K562 (cell line): ENCODE data around the gene TMEM123. TPM values are rescaled to one million over a fixed set of nuclear protein-coding genes. Genes with fewer than 3 reads are reported as not detected.

Source experiments
- ATAC-seq: fragments of 200-7000 bp; cut with Tn5 transposase; 3 replicates; pipeline ENCODE4 v1.9.1; 2020; ENCODE audit warnings: moderate library complexity
- BruUV-seq: library from RNA; stranded (reverse); fragments of 400-500 nt; replicated peaks from 2 replicates; lab custom pipeline; 2021; lab: Mats Ljungman, UMichigan
- CTCF ChIA-PET: fragments of 300-600 bp; formaldehyde crosslinking; extraction: SDS; loops from one replicate; lab custom pipeline; 2021; ENCODE audit warnings: low intra/inter-chr PET ratio; lab: Yijun Ruan, JAX
- POLR2A ChIA-PET: fragments of 300-600, 350-650 bp; sonication (Branson Sonifier 250); formaldehyde crosslinking; extraction: SDS; loops from one replicate; lab custom pipeline; 2021; ENCODE audit warnings: antibody characterized with exemption, inconsistent platforms; lab: Yijun Ruan, JAX
- DNase-seq, 4 experiments: peaks; one replicate each; pipeline versions ENCODE4 v3.0.0 to v3.0.0-alpha.2; 2011 to 2018; ENCODE audit warnings: low spot score in 3 of 4, mixed read lengths in 3 of 4; ENCODE audit errors: extremely low read depth in 1 of 4
- FAIRE-seq: peaks from 2 replicates; lab custom pipeline; 2011; peaks lifted over from hg19 to GRCh38; lab: Jason Lieb, UNC
- H2AFZ ChIP-seq: 2 replicates; pipeline ENCODE4 v1.6.0; 2011; ENCODE audit warnings: low read depth, low read length, control low read depth, inconsistent platforms
- H3K27ac ChIP-seq: fragments of 200-600 bp; 3 replicates; pipeline ENCODE4 v1.8.0; 2011; ENCODE audit warnings: low read depth, mild to moderate bottlenecking, control low read depth, inconsistent platforms, low read length, moderate library complexity, mixed read lengths; ENCODE audit errors: extremely low read depth
- H3K27me3 ChIP-seq, 2 experiments: fragments of 300-600 bp in 1 of 2; 2 replicates in 1 of 2; 3 replicates in 1 of 2; pipeline versions ENCODE4 v1.6.0 to v1.8.0; 2011; ENCODE audit warnings: inconsistent platforms in 2 of 2, low read length in 2 of 2, mild to moderate bottlenecking in 1 of 2, mixed read lengths in 1 of 2, moderate library complexity in 1 of 2; ENCODE audit not compliant: control insufficient read depth in 2 of 2, insufficient read depth in 2 of 2
- H3K36me3 ChIP-seq: fragments of 300-600 bp; 3 replicates; pipeline ENCODE4 v1.8.0; 2011; ENCODE audit warnings: mild to moderate bottlenecking, low read length, inconsistent platforms; ENCODE audit not compliant: control insufficient read depth, insufficient read depth
- H3K4me1 ChIP-seq, 2 experiments: fragments of 200-600 bp in 1 of 2; replicated peaks in 1 of 2; 2 replicates in 1 of 2; 3 replicates in 1 of 2; pipeline versions ENCODE4 v1.5.1 to v1.8.0; 2011; ENCODE audit warnings: inconsistent platforms in 2 of 2, low read length in 2 of 2, mild to moderate bottlenecking in 1 of 2, mixed read lengths in 1 of 2, moderate library complexity in 1 of 2; ENCODE audit not compliant: control insufficient read depth in 2 of 2, insufficient read depth in 2 of 2
- H3K4me2 ChIP-seq: 2 replicates; pipeline ENCODE4 v1.6.1; 2011; ENCODE audit warnings: low read length, control low read depth, inconsistent platforms, mixed read lengths; ENCODE audit not compliant: insufficient read depth
- H3K4me3 ChIP-seq: fragments of 200-600 bp; sonication (generic), shearing (Covaris generic); 2 replicates; pipeline ENCODE4 v1.5.1; 2016; ENCODE audit warnings: control low read depth, inconsistent platforms
- H3K79me2 ChIP-seq: fragments of 200-600 bp; 3 replicates; pipeline ENCODE4 v1.8.0; 2011; ENCODE audit warnings: low read length, inconsistent platforms; ENCODE audit not compliant: control insufficient read depth, insufficient read depth
- H3K9ac ChIP-seq, 2 experiments: 2 replicates each; pipeline versions ENCODE4 v1.6.0 to v1.6.1; 2011; ENCODE audit warnings: low read depth in 2 of 2, low read length in 2 of 2, control low read depth in 1 of 2, inconsistent platforms in 1 of 2, mild to moderate bottlenecking in 1 of 2, mixed read lengths in 1 of 2; ENCODE audit not compliant: insufficient read depth in 1 of 2
- H3K9me1 ChIP-seq: one replicate; pipeline ENCODE4 v1.6.0; 2011; ENCODE audit warnings: inconsistent platforms, mild to moderate bottlenecking, low read length, moderate library complexity; ENCODE audit not compliant: control insufficient read depth, insufficient read depth
- H3K9me3 ChIP-seq: replicated peaks from 2 replicates; pipeline ENCODE4 v1.5.1; 2011; ENCODE audit warnings: low read depth, low read length, inconsistent platforms; ENCODE audit not compliant: control insufficient read depth, insufficient read depth
- H4K20me1 ChIP-seq: replicated peaks from 2 replicates; pipeline ENCODE4 v1.6.1; 2011; ENCODE audit warnings: low read length, inconsistent platforms, mixed read lengths; ENCODE audit not compliant: control insufficient read depth, insufficient read depth
- BHLHE40 ChIP-seq: IDR thresholded peaks from 2 replicates; pipeline ENCODE4 v1.6.1; 2011; ENCODE audit warnings: low read length, improper control_type of control experiment
- CBX2 ChIP-seq: fragments of 200-600 bp; sonication (generic); IDR thresholded peaks from one replicate; pipeline ENCODE4 v1.6.1; 2012; ENCODE audit warnings: mild to moderate bottlenecking, low read length, inconsistent platforms; ENCODE audit not compliant: insufficient read depth, poor library complexity, severe bottlenecking
- CCNT2 ChIP-seq: IDR thresholded peaks from 2 replicates; pipeline ENCODE4 v1.6.1; 2011; ENCODE audit warnings: borderline replicate concordance, low read depth, mild to moderate bottlenecking, moderate library complexity, mixed read lengths, low read length; ENCODE audit not compliant: insufficient read length; ENCODE audit errors: extremely low read depth
- MEF2D ChIP-seq: conservative IDR thresholded peaks from 2 replicates; pipeline ENCODE4 v1.6.1; 2016; ENCODE audit warnings: low read depth, missing genetic modification characterization, missing compliant biosample characterization
- SETDB1 ChIP-seq: IDR thresholded peaks from one replicate; pipeline ENCODE4 v1.6.1; 2012; ENCODE audit warnings: low read length, control low read depth, inconsistent platforms
- SMARCC2 ChIP-seq: fragments of 450-650 bp; IDR thresholded peaks from 2 replicates; pipeline ENCODE4 v1.6.1; 2017; ENCODE audit warnings: antibody characterized with exemption, moderate library complexity, mild to moderate bottlenecking, low read depth
- SPI1 ChIP-seq: IDR thresholded peaks from 2 replicates; pipeline ENCODE4 v1.6.1; 2011; ENCODE audit warnings: low read depth, low read length, control low read depth, borderline replicate concordance
- ZNF174 ChIP-seq: fragments of 250-450 bp; sonication (Bioruptor Pico); IDR thresholded peaks from 2 replicates; pipeline ENCODE4 v1.4.0; 2020; ENCODE audit warnings: mild to moderate bottlenecking
- ZSCAN29 ChIP-seq: fragments of 450-650 bp; IDR thresholded peaks from 2 replicates; pipeline ENCODE4 v1.6.1; 2017
- WGBS: fragments of 100-300 bp; shearing (Covaris generic); methylation state at CpG from one replicate; pipeline ENCODE4 v1.1.6; 2016; ENCODE audit warnings: low coverage, mixed read lengths; ENCODE audit not compliant: insufficient coverage; ENCODE audit errors: missing lambda C conversion rate; 5-methylcytosine and 5-hydroxymethylcytosine counted together
- in situ Hi-C: fragments of 300-500 bp; cut with MboI; formaldehyde crosslinking; loops from 4 replicates; pipeline ENCODE4 v1.15.0; 2018; ENCODE audit warnings: inconsistent platforms, mixed read lengths
- intact Hi-C: fragments of 100-400 bp; cut with micrococcal nuclease; formaldehyde crosslinking; loops from 2 replicates; pipeline ENCODE4 v1.14.2; 2022
- polyA plus RNA-seq, 8 experiments: library from polyadenylated mRNA; depleted of rRNA in 4 of 8; stranded (reverse) in 5 of 8; unstranded in 3 of 8; fragments of >200 nt; fragmentation: Nextera tagmentation in 2 of 8; fragmentation: Illumina TruSeq in 1 of 8; extraction: Ambion mirVana in 2 of 8; extraction: Trizol in 1 of 8; gene quantifications; 2 replicates each; pipeline versions ENCODE4 v1.2.1 to v1.2.3, GENCODE V29; 2011 to 2014; ENCODE audit warnings: inconsistent platforms in 1 of 8, missing spikeins in 1 of 8
- total RNA-seq, 7 experiments: library from RNA; depleted of rRNA in 6 of 7; stranded (reverse); fragments of >200 nt in 6 of 7; fragmentation: Illumina TruSeq in 2 of 7; extraction: Trizol in 2 of 7; gene quantifications; 2 replicates each; pipeline versions ENCODE4 v1.2.1 to v1.2.3, GENCODE V29; 2011 to 2021; ENCODE audit warnings: low replicate concordance in 1 of 7
- TF ChIP-seq, protein P1 (sequence below): fragments of 450-650 bp; IDR thresholded peaks from 2 replicates; pipeline ENCODE4 v1.6.1; 2016; ENCODE audit warnings: mild to moderate bottlenecking, moderate library complexity
- TF ChIP-seq, protein P2 (sequence below): fragments of 450-650 bp; formaldehyde crosslinking; IDR thresholded peaks from 2 replicates; pipeline ENCODE4 v1.4.0; 2020; ENCODE audit warnings: mild to moderate bottlenecking, moderate library complexity

TMEM123 gene
- total and polyA plus RNA-seq, 9 of the 15 experiments (the other 6 are each of a cell fraction or from before 2014, with no cell fraction given) = 19.8 to 344 (median 82.4) TPM

DNA sequence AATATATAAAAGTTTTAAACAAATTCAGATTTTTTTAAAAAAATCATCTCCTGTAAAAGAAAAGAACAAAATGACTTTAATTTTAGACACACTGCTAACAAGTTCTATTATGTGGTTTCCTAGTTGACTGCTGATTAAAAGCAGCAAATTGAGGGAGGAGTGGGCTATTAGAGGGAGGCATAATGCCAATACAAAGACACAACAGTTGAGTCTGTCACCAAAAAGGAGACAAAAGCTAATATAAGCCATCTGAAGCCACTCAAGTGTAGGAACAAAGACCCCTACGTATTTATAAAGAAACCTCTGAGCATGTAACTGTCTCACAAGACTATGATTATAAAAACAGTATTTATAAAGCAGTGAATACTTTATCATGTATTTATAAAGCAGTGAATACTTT lies 28.6 kb downstream of the TMEM123 start:
- Histone ChIP-seq H3K9me3 (no peaks in the 10 kb centered on the region), H3K36me3 (peaks cover 3% of the 10 kb centered on the region; the same call in 2 of the 3 replicates), H3K27me3 (no peaks in the 10 kb centered on the region), H3K79me2 (peaks cover 18% of the 10 kb centered on the region; the same call in 2 of the 3 replicates), H3K27ac (no peak overlapping the region), H3K4me3 (no peak overlapping the region), H4K20me1 (no peaks in the 10 kb centered on the region), H3K9ac (no peak overlapping the region), H3K4me1 (peaks cover 0 to 2% of the 10 kb centered on the region in 2 experiments; a peak in 1 of 5 replicates), H2AFZ (no peak overlapping the region), H3K4me2 (no peak overlapping the region), H3K9me1 (no peaks in the 10 kb centered on the region)
- CTCF ChIA-PET = no interaction called here
- in situ Hi-C loops = no loop called here
- ATAC-seq (no peak), FAIRE-seq (no peak), DNase-seq (no peak)
- intact Hi-C loops = no loop called here
- no TSS peak for BruUV-seq
- POLR2A ChIA-PET = interaction anchor here (1.4 kb wide), 1 partner anchor 13 kb away, joined by 5 read pairs; no protein-coding TSS in a partner anchor
- 94% methylated on average over 1 of the region's 1 CpG for WGBS
- no peak for TF ChIP-seq SPI1
- TF ChIP-seq, protein P1, sequence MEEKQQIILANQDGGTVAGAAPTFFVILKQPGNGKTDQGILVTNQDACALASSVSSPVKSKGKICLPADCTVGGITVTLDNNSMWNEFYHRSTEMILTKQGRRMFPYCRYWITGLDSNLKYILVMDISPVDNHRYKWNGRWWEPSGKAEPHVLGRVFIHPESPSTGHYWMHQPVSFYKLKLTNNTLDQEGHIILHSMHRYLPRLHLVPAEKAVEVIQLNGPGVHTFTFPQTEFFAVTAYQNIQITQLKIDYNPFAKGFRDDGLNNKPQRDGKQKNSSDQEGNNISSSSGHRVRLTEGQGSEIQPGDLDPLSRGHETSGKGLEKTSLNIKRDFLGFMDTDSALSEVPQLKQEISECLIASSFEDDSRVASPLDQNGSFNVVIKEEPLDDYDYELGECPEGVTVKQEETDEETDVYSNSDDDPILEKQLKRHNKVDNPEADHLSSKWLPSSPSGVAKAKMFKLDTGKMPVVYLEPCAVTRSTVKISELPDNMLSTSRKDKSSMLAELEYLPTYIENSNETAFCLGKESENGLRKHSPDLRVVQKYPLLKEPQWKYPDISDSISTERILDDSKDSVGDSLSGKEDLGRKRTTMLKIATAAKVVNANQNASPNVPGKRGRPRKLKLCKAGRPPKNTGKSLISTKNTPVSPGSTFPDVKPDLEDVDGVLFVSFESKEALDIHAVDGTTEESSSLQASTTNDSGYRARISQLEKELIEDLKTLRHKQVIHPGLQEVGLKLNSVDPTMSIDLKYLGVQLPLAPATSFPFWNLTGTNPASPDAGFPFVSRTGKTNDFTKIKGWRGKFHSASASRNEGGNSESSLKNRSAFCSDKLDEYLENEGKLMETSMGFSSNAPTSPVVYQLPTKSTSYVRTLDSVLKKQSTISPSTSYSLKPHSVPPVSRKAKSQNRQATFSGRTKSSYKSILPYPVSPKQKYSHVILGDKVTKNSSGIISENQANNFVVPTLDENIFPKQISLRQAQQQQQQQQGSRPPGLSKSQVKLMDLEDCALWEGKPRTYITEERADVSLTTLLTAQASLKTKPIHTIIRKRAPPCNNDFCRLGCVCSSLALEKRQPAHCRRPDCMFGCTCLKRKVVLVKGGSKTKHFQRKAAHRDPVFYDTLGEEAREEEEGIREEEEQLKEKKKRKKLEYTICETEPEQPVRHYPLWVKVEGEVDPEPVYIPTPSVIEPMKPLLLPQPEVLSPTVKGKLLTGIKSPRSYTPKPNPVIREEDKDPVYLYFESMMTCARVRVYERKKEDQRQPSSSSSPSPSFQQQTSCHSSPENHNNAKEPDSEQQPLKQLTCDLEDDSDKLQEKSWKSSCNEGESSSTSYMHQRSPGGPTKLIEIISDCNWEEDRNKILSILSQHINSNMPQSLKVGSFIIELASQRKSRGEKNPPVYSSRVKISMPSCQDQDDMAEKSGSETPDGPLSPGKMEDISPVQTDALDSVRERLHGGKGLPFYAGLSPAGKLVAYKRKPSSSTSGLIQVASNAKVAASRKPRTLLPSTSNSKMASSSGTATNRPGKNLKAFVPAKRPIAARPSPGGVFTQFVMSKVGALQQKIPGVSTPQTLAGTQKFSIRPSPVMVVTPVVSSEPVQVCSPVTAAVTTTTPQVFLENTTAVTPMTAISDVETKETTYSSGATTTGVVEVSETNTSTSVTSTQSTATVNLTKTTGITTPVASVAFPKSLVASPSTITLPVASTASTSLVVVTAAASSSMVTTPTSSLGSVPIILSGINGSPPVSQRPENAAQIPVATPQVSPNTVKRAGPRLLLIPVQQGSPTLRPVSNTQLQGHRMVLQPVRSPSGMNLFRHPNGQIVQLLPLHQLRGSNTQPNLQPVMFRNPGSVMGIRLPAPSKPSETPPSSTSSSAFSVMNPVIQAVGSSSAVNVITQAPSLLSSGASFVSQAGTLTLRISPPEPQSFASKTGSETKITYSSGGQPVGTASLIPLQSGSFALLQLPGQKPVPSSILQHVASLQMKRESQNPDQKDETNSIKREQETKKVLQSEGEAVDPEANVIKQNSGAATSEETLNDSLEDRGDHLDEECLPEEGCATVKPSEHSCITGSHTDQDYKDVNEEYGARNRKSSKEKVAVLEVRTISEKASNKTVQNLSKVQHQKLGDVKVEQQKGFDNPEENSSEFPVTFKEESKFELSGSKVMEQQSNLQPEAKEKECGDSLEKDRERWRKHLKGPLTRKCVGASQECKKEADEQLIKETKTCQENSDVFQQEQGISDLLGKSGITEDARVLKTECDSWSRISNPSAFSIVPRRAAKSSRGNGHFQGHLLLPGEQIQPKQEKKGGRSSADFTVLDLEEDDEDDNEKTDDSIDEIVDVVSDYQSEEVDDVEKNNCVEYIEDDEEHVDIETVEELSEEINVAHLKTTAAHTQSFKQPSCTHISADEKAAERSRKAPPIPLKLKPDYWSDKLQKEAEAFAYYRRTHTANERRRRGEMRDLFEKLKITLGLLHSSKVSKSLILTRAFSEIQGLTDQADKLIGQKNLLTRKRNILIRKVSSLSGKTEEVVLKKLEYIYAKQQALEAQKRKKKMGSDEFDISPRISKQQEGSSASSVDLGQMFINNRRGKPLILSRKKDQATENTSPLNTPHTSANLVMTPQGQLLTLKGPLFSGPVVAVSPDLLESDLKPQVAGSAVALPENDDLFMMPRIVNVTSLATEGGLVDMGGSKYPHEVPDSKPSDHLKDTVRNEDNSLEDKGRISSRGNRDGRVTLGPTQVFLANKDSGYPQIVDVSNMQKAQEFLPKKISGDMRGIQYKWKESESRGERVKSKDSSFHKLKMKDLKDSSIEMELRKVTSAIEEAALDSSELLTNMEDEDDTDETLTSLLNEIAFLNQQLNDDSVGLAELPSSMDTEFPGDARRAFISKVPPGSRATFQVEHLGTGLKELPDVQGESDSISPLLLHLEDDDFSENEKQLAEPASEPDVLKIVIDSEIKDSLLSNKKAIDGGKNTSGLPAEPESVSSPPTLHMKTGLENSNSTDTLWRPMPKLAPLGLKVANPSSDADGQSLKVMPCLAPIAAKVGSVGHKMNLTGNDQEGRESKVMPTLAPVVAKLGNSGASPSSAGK = no peak
- no peak for TF ChIP-seq SMARCC2
- TF ChIP-seq SETDB1 = no peak
- no peak for TF ChIP-seq ZSCAN29
- TF ChIP-seq, protein P2, sequence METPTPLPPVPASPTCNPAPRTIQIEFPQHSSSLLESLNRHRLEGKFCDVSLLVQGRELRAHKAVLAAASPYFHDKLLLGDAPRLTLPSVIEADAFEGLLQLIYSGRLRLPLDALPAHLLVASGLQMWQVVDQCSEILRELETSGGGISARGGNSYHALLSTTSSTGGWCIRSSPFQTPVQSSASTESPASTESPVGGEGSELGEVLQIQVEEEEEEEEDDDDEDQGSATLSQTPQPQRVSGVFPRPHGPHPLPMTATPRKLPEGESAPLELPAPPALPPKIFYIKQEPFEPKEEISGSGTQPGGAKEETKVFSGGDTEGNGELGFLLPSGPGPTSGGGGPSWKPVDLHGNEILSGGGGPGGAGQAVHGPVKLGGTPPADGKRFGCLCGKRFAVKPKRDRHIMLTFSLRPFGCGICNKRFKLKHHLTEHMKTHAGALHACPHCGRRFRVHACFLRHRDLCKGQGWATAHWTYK = no peak
- no peak for TF ChIP-seq CCNT2
- TF ChIP-seq ZNF174 (CRISPR knock-in tag) = no peak
- no peak for TF ChIP-seq MEF2D
- no peak for TF ChIP-seq BHLHE40
- no peak for TF ChIP-seq CBX2
